HG02973 (cell line): ENCODE data around the gene ATP6V1C2.
A peak's percentile ranks its signal among the peaks of the same experiment; 100 is the strongest.
"Not testable (repeated sequence)": the region's sequence is repeated elsewhere in the genome, so short reads cannot be mapped to it uniquely, and the experiment has no call there.

Experiments
- ATAC-seq: cut with Tn5 transposase; IDR thresholded peaks from one replicate; pipeline ENCODE4 v1.9.1; 2021; ENCODE audit warnings: moderate library complexity; ENCODE audit not compliant: unreplicated experiment

The ATP6V1C2 gene

DNA sequence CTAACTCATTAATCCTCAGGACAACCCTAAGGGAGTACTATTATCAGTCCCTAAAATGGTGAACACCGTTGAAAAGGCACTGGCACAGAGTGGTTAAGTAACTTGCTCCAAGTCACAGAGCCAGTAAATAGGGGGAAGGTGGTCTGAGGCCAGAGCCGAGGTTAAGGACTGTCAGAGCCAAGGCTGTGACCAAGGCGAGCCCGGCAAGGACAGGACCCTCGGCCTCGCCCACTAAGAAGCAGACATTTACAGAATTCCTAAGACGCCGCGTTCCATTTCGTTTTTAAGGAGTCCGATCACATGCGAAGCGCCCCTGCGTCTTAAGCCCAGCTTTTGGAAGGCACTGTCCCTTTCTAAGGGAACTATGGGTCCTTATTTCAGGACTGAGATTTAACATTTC lies 90.1 kb downstream of the ATP6V1C2 start:
- ATAC-seq: no peak

DNA sequence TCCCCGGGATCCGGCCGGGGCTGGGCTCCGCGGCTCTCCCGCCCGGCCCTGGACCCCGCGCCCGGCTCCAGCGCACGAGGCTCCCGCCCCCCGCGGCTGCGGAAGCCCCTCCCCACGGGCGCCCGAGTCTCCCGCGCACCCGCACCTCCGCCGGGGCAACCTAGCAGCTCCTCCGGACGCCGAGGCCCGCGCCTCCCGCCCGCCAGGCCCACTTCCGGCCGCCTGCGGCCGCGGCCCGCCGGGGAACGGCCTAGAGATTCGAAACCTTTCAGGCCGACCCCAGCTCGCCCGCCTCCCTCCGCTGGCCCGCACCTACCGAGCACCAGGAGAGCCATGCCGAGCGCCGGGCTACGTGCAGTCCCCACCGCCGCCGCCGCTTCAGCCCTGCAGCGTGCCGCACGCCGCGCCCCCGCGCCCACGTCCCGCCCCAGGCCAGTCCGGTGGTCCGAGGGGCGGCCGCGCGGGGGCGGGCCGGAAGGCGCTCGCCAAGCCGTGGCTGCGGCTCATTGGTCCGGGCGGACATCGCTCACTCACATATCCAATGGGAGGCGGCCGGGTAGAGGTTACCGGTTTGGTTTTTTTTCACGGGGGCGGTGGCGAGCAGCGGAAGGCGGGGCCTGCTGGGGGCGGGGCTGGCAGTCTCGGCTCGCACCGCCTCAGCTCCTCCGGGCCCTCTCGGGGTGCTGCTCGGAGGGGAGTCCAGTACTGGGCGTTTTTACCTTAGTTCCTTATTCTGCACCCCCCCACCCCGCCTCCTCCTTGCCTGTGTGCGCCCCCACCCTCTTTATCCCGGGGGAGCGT lies 91.1 kb downstream of the ATP6V1C2 start, which contains the start of gene PDIA6:
Gene PDIA6, minus strand, starts transcription at position 424 of the 801 bp plus-strand sequence. Its CDS starts 89 bp downstream, at position 335.
- peak; percentile 83 for ATAC-seq

- not testable (repeated sequence) for ATAC-seq
Observed at GRCh38 chr2:10813163-10814138, 92.0 kb downstream of the ATP6V1C2 start.

GRCh38 chr2:10814142-10814541 lies 92.7 kb downstream of the ATP6V1C2 start:
- no peak for ATAC-seq

GRCh38 chr2:10814571-10815331 lies 93.3 kb downstream of the ATP6V1C2 start:
- no peak for ATAC-seq

DNA sequence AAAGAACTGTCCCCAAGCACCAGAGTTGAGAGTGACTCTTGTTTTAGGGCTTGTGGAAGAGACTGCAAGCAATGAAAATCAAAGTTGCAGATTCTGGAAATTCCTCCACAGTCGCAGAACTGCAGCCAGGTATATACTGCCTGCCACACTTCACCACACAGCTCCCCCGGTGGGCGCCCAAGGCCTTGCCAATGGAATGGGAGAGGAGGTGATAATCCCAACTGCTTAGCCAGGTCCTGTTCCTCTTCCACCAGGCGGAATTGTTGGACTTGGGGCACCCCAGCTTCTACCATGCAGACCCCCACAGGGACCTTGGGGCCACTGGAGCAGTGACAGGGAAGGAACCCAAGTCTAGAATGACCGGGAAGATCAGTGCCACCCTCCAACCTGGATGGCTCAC lies 96.0 kb downstream of the ATP6V1C2 start:
- no peak for ATAC-seq

GRCh38 chr2:10818305-10818704 lies 96.9 kb downstream of the ATP6V1C2 start:
- ATAC-seq: not testable (repeated sequence)

DNA sequence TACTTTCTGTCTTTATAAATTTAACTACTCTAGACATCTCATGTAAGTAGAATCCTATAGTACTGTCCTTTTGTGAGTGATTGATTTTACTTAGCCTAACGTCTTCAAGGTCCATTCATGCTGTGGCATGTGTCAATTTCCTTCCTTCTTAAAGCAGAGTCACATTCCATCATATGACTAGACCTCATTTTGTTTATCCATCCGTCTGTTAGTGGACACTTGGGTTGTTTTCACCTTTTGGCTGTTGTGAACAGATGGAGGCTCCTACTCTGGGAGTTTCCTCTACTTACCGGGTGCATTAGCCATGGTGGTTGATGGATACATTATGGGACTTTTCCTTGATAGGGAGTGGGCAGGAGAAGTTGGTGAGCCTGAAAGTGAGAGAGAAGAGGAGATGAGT lies 97.6 kb downstream of the ATP6V1C2 start:
- no peak for ATAC-seq

GRCh38 chr2:10819714-10820314 lies 98.4 kb downstream of the ATP6V1C2 start:
- no peak for ATAC-seq

GRCh38 chr2:10820562-10820961 lies 99.1 kb downstream of the ATP6V1C2 start:
- no peak for ATAC-seq

GRCh38 chr2:10820978-10821695 lies 99.7 kb downstream of the ATP6V1C2 start:
- ATAC-seq: no peak

DNA sequence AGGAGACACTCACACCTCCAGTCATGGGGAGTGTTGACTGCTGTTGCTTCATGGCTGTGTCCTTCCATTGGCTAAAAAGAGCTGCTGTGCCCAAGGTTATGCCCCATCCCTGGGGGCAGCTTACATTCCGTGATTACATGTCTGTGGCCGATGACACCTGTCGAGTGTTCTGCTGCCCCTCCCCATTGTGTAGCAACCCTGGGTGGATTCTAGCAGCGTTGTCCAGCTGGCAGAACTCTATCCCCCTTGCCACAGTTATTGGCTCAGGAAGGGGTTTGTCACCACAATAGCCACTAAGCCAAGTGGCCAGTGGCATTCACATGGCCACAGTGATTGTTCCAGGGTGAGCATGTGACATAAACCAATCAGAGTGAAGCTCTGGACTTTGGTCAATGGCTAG lies 102.8 kb downstream of the ATP6V1C2 start:
- ATAC-seq: no peak

GRCh38 chr2:10826026-10826425 lies 104.6 kb downstream of the ATP6V1C2 start:
- no peak for ATAC-seq

DNA sequence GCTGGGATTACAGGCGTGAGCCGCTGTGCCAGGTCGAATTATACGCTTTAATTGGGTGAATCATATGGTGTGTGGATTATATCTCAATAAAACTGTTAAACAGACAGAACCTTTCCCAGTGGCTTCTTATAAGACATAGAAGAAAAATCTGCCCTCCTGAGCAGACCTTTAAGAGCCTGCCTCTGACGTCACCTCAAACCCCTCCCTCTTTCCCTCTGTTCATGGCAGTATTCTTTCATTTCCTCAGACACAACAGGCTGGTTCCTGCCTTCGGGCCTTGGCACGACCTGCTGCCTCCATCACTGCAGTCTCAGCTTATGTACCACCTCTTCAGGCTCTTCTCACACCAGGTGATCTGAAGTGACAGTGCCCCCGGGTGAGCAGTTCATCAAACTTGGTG lies 105.2 kb downstream of the ATP6V1C2 start:
- no peak for ATAC-seq

DNA sequence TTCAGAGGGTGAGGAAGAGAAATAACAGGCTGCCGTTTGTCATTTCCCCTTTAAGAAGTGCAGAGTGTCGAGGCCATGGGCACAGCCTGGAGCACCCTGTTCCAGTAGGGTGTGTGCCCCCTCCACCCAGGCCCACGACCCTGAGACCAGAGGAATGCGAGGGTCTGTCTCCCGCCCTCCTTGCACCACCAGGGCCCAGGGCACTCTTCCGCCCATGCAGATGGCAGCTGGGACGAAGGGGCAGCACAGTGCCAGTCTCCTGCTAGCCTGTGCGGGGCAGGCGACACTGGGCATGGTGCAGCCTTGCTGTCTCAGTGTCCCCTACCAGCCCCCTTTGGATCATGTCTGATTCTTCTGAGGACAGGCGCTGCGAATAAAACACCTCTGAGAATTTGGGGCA lies 106.9 kb downstream of the ATP6V1C2 start:
- ATAC-seq: no peak

DNA sequence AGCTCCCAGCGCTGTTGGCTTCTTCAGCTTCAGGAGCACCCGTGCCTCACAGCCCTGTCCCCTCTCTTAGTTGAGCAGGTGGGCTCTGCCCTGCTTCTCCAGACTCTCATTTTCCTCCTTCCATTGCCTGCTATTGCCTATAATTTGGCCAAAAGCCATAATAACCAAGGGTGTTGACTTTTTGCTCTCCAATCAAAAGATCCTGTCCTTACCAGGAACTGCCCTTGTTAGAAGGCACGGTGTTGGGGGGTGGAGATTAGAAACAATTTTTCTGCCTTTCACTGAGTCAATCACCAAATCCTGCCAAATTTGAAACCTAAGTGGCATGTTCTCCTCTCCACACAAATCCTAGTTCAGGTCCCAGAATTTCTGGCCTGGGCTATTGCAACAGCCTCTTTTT lies 107.9 kb downstream of the ATP6V1C2 start:
- no peak for ATAC-seq

GRCh38 chr2:10830203-10830602 lies 108.8 kb downstream of the ATP6V1C2 start:
- no peak for ATAC-seq

- ATAC-seq: no peak
Observed at GRCh38 chr2:10830641-10831399, 109.4 kb downstream of the ATP6V1C2 start.

- no peak for ATAC-seq
Observed at GRCh38 chr2:10831400-10831985, 110.1 kb downstream of the ATP6V1C2 start.
